ENCODE data around the gene CEP55. TPM values are rescaled to one million over a fixed set of nuclear protein-coding genes. Genes with fewer than 3 reads are reported as not detected.

The CEP55 gene
- total RNA-seq, 1 experiment from 2014 or later, result 68.5 TPM

- H3K36me3 ChIP-seq (ENCODE audit: insufficient read depth, low read length, poor library complexity, severe bottlenecking), result no peaks in the 10 kb centered on the region
- no peaks in the 10 kb centered on the region for H3K9me3 ChIP-seq (ENCODE audit: low read depth, low read length, poor library complexity, severe bottlenecking)
- CTCF ChIA-PET, result interaction anchor here (0.6 to 1.8 kb wide), 4 partner anchors 127 to 305 kb away, joined by 4 to 21 read pairs (median 8); no protein-coding TSS in a partner anchor
- no peak overlapping the region for H3K4me3 ChIP-seq (ENCODE audit: low read depth, low read length, poor library complexity, severe bottlenecking)
- H3K4me1 ChIP-seq (ENCODE audit: insufficient read depth, low read length, poor library complexity, severe bottlenecking), result no peaks in the 10 kb centered on the region
- H3K27ac ChIP-seq (ENCODE audit: low read depth, low read length, poor library complexity, severe bottlenecking), result no peak overlapping the region
- intact Hi-C loops (cut with micrococcal nuclease; ENCODE audit: unreplicated experiment), result loop anchor here (2.0 kb wide), 3 partner anchors 127 to 305 kb away; no protein-coding TSS in a partner anchor
- BruUV-seq (replicated peaks), result no TSS peak
- POLR2A ChIA-PET (ENCODE audit: low non-redundant PET), result no interaction called here
- TF ChIP-seq CTCF (conservative IDR thresholded peaks at IDR 0.05; ENCODE audit: low read depth, low read length), result no peak
- TF ChIP-seq EZH2 (IDR thresholded peaks at IDR 0.05; ENCODE audit: borderline replicate concordance, low read depth, low read length, poor library complexity, severe bottlenecking), result no peak
- no peaks in the 10 kb centered on the region for H3K27me3 ChIP-seq (replicated peaks; ENCODE audit: insufficient read depth, low read depth, low read length, poor library complexity)
- DNase-seq (ENCODE audit: low spot score), result no peak
Observed at GRCh38 chr10:93553482-93554315, 57.3 kb downstream of the CEP55 start.

- H3K27me3 ChIP-seq (replicated peaks; ENCODE audit: insufficient read depth, low read depth, low read length, poor library complexity), result no peaks in the 10 kb centered on the region
- H3K4me1 ChIP-seq (ENCODE audit: insufficient read depth, low read length, poor library complexity, severe bottlenecking), result no peaks in the 10 kb centered on the region
- no peak overlapping the region for H3K27ac ChIP-seq (ENCODE audit: low read depth, low read length, poor library complexity, severe bottlenecking)
- no TSS peak for BruUV-seq (replicated peaks)
- TF ChIP-seq EZH2 (IDR thresholded peaks at IDR 0.05; ENCODE audit: borderline replicate concordance, low read depth, low read length, poor library complexity, severe bottlenecking) (no peak), CTCF (conservative IDR thresholded peaks at IDR 0.05; ENCODE audit: low read depth, low read length) (no peak)
- no peak overlapping the region for H3K4me3 ChIP-seq (ENCODE audit: low read depth, low read length, poor library complexity, severe bottlenecking)
- no peaks in the 10 kb centered on the region for H3K36me3 ChIP-seq (ENCODE audit: insufficient read depth, low read length, poor library complexity, severe bottlenecking)
- CTCF ChIA-PET, result interaction anchor here (0.9 to 1.8 kb wide), 6 partner anchors 124 to 305 kb away, joined by 3 to 21 read pairs (median 8); no protein-coding TSS in a partner anchor
- intact Hi-C loops (cut with micrococcal nuclease; ENCODE audit: unreplicated experiment), result loop anchor here (2.0 kb wide), 3 partner anchors 127 to 305 kb away; no protein-coding TSS in a partner anchor
- DNase-seq (ENCODE audit: low spot score), result no peak
- no peaks in the 10 kb centered on the region for H3K9me3 ChIP-seq (ENCODE audit: low read depth, low read length, poor library complexity, severe bottlenecking)
- POLR2A ChIA-PET (ENCODE audit: low non-redundant PET), result no interaction called here
Observed at GRCh38 chr10:93554316-93554663, 57.9 kb downstream of the CEP55 start.

DNA sequence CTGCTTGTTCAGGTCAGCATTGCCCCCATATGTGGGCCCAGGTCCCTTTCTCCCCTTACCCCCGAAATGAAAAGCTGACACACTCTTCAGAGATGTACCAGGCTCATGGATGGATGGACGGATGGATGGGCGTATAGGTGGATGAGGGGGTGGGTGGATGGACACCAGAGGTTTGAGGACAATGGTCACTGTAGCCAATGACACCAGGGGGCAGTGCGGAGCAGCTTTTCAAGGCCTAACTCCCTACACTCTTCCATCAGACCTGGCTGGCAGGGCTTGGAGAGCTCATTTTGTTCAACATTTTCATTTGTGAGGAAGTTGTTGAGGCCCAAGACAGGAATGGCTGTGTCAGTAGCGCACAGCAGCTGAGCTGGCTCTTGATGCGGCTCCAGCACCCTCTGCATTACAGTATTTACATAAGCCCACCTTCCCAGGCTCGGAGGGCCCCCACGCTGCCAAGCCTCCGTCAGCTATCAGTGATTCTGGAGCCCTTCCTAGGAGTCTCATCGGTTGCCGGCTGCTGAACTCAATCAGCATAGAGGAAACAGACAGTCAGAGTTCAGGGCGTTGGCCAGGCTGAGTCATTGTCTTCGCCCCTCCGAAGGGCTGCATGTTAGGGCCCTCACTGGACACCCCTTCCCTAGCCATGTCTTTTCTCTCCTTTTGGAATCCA lies 58.5 kb downstream of the CEP55 start:
- intact Hi-C loops (cut with micrococcal nuclease; ENCODE audit: unreplicated experiment), result loop anchor here (2.0 kb wide), 3 partner anchors 126 to 304 kb away; no protein-coding TSS in a partner anchor
- no TSS peak for BruUV-seq (replicated peaks)
- no peaks in the 10 kb centered on the region for H3K4me1 ChIP-seq (ENCODE audit: insufficient read depth, low read length, poor library complexity, severe bottlenecking)
- H3K4me3 ChIP-seq (ENCODE audit: low read depth, low read length, poor library complexity, severe bottlenecking), result no peak overlapping the region
- no peaks in the 10 kb centered on the region for H3K27me3 ChIP-seq (replicated peaks; ENCODE audit: insufficient read depth, low read depth, low read length, poor library complexity)
- DNase-seq (ENCODE audit: low spot score), result peak; percentile 76
- TF ChIP-seq EZH2 (IDR thresholded peaks at IDR 0.05; ENCODE audit: borderline replicate concordance, low read depth, low read length, poor library complexity, severe bottlenecking) (no peak), CTCF (conservative IDR thresholded peaks at IDR 0.05; ENCODE audit: low read depth, low read length) (peak; percentile 79)
- no peak overlapping the region for H3K27ac ChIP-seq (ENCODE audit: low read depth, low read length, poor library complexity, severe bottlenecking)
- ChIA-PET CTCF (interaction anchor here (0.5 to 1.8 kb wide), 7 partner anchors 14 to 304 kb away, joined by 3 to 21 read pairs (median 5); no protein-coding TSS in a partner anchor), POLR2A (ENCODE audit: low non-redundant PET) (interaction anchor here (0.5 kb wide), 1 partner anchor 10 kb away, joined by 3 read pairs; no protein-coding TSS in a partner anchor)
- H3K9me3 ChIP-seq (ENCODE audit: low read depth, low read length, poor library complexity, severe bottlenecking), result no peaks in the 10 kb centered on the region
- no peaks in the 10 kb centered on the region for H3K36me3 ChIP-seq (ENCODE audit: insufficient read depth, low read length, poor library complexity, severe bottlenecking)
